ENCODE results near the gene ZDHHC12.

The ZDHHC12 gene

GRCh38 chr9:128733256-128733655 is 9.3 kb upstream of the ZDHHC12 start:
- H3K27ac ChIP-seq = peak overlapping the region in 5 of 11 experiments; percentile 12 to 44 (median 20); a peak in 6 of 22 replicates
- H3K9me3 ChIP-seq (replicated peaks in 1 of 11) = no peaks in the 10 kb centered on the region
- no peak overlapping the region for H3K4me3 ChIP-seq
- H3K36me3 ChIP-seq = peaks cover 0 to 44% (median 24%) of the 10 kb centered on the region in 11 experiments; a peak in 13 of 22 replicates
- TF ChIP-seq Cebpa-rat (IDR thresholded peaks at IDR 0.05) = no peak
- H3K27me3 ChIP-seq = no peaks in the 10 kb centered on the region
- no peaks in the 10 kb centered on the region; a peak in 1 of 22 replicates for H4K20me1 ChIP-seq
- peaks cover 11 to 33% (median 24%) of the 10 kb centered on the region in 10 experiments for H3K4me1 ChIP-seq
- H3K4me2 ChIP-seq = peak overlapping the region in 3 of 11 experiments; percentile 28 to 60 (median 44); a peak in 5 of 22 replicates
- 0 out of 22 replicates have a peak overlapping the region, but pooled peaks of 1 of the 11 experiments have one; percentile 16 for H3K9ac ChIP-seq

- Histone ChIP-seq H3K4me2 (peak overlapping the region in 3 of 11 experiments; percentile 3 to 60 (median 5); a peak in 4 of 22 replicates), H3K9ac (peak overlapping the region in 2 of 11 experiments; percentile 1 to 41; a peak in 1 of 22 replicates), H3K9me3 (replicated peaks in 1 of 11) (no peaks in the 10 kb centered on the region), H3K4me1 (peaks cover 18 to 40% (median 30%) of the 10 kb centered on the region in 10 experiments), H4K20me1 (no peaks in the 10 kb centered on the region; a peak in 1 of 22 replicates), H3K4me3 (no peak overlapping the region), H3K27me3 (no peaks in the 10 kb centered on the region), H3K27ac (0 out of 22 replicates have a peak overlapping the region, but pooled peaks of 1 of the 11 experiments have one; percentile 44), H3K36me3 (peaks cover 0 to 44% (median 24%) of the 10 kb centered on the region in 11 experiments; a peak in 13 of 22 replicates)
- no peak for TF ChIP-seq Cebpa-rat (IDR thresholded peaks at IDR 0.05)
Measured at GRCh38 chr9:128732576-128732975, 8.6 kb upstream of the ZDHHC12 start.

- no peak for TF ChIP-seq Cebpa-rat (IDR thresholded peaks at IDR 0.05)
- H3K9me3 ChIP-seq (replicated peaks in 1 of 11) = no peaks in the 10 kb centered on the region
- H3K4me3 ChIP-seq = no peak overlapping the region
- peaks cover 18 to 44% (median 37%) of the 10 kb centered on the region in 10 experiments for H3K4me1 ChIP-seq
- H3K4me2 ChIP-seq = no peak overlapping the region
- H3K9ac ChIP-seq = no peak overlapping the region
- peaks cover 0 to 35% (median 16%) of the 10 kb centered on the region in 11 experiments; a peak in 13 of 22 replicates for H3K36me3 ChIP-seq
- no peaks in the 10 kb centered on the region; a peak in 1 of 22 replicates for H4K20me1 ChIP-seq
- H3K27me3 ChIP-seq = no peaks in the 10 kb centered on the region
- H3K27ac ChIP-seq = no peak overlapping the region
Measured at GRCh38 chr9:128731691-128732090, 7.8 kb upstream of the ZDHHC12 start.

GRCh38 chr9:128731093-128731492 is 7.2 kb upstream of the ZDHHC12 start:
- H3K9ac ChIP-seq = no peak overlapping the region
- no peaks in the 10 kb centered on the region for H3K9me3 ChIP-seq (replicated peaks in 1 of 11)
- no peak overlapping the region for H3K4me3 ChIP-seq
- no peaks in the 10 kb centered on the region for H3K27me3 ChIP-seq
- peaks cover 18 to 48% (median 43%) of the 10 kb centered on the region in 10 experiments for H3K4me1 ChIP-seq
- no peak for TF ChIP-seq Cebpa-rat (IDR thresholded peaks at IDR 0.05)
- H3K4me2 ChIP-seq = no peak overlapping the region
- peaks cover 0 to 34% (median 16%) of the 10 kb centered on the region in 11 experiments; a peak in 13 of 22 replicates for H3K36me3 ChIP-seq
- H3K27ac ChIP-seq = no peak overlapping the region
- no peaks in the 10 kb centered on the region; a peak in 1 of 22 replicates for H4K20me1 ChIP-seq

GRCh38 chr9:128729766-128730517 is 6.0 kb upstream of the ZDHHC12 start:
- Histone ChIP-seq H3K36me3 (peaks cover 0 to 28% (median 12%) of the 10 kb centered on the region in 11 experiments; a peak in 12 of 22 replicates), H3K4me3 (no peak overlapping the region), H3K9me3 (replicated peaks in 1 of 11) (no peaks in the 10 kb centered on the region), H3K4me1 (peaks cover 19 to 60% (median 55%) of the 10 kb centered on the region in 10 experiments), H3K9ac (peak overlapping the region in 9 of 11 experiments; percentile 8 to 56 (median 34); a peak in 10 of 22 replicates), H3K4me2 (peak overlapping the region; percentile 7 to 75 (median 64); a peak in 18 of 22 replicates), H3K27ac (peak overlapping the region in 2 of 11 experiments; percentile 2 to 53; a peak in 1 of 22 replicates), H3K27me3 (no peaks in the 10 kb centered on the region), H4K20me1 (no peaks in the 10 kb centered on the region; a peak in 1 of 22 replicates)
- no peak for TF ChIP-seq Cebpa-rat (IDR thresholded peaks at IDR 0.05)

- no peaks in the 10 kb centered on the region for H3K9me3 ChIP-seq (replicated peaks in 1 of 11)
- H3K27ac ChIP-seq = peak overlapping the region in 8 of 11 experiments; percentile 17 to 58 (median 34); a peak in 12 of 22 replicates
- H3K4me3 ChIP-seq = no peak overlapping the region
- no peaks in the 10 kb centered on the region; a peak in 1 of 22 replicates for H4K20me1 ChIP-seq
- peaks cover 0 to 21% (median 11%) of the 10 kb centered on the region in 11 experiments; a peak in 9 of 22 replicates for H3K36me3 ChIP-seq
- peak overlapping the region; percentile 7 to 75 (median 64); a peak in 18 of 22 replicates for H3K4me2 ChIP-seq
- H3K9ac ChIP-seq = peak overlapping the region in 9 of 11 experiments; percentile 0 to 56 (median 34); a peak in 12 of 22 replicates
- no peaks in the 10 kb centered on the region for H3K27me3 ChIP-seq
- no peak for TF ChIP-seq Cebpa-rat (IDR thresholded peaks at IDR 0.05)
- H3K4me1 ChIP-seq = peaks cover 24 to 66% (median 61%) of the 10 kb centered on the region in 10 experiments
Measured at GRCh38 chr9:128729302-128729701, 5.4 kb upstream of the ZDHHC12 start.

- Histone ChIP-seq H3K9ac (peak overlapping the region in 4 of 11 experiments; percentile 10 to 35 (median 20); a peak in 2 of 22 replicates), H3K4me2 (peak overlapping the region in 9 of 11 experiments; percentile 11 to 75 (median 64); a peak in 17 of 22 replicates), H3K27me3 (no peaks in the 10 kb centered on the region), H3K27ac (peak overlapping the region in 4 of 11 experiments; percentile 8 to 57 (median 42); a peak in 5 of 22 replicates), H4K20me1 (no peaks in the 10 kb centered on the region; a peak in 1 of 22 replicates), H3K4me3 (no peak overlapping the region), H3K4me1 (peaks cover 27 to 70% (median 65%) of the 10 kb centered on the region in 10 experiments), H3K9me3 (replicated peaks in 1 of 11) (no peaks in the 10 kb centered on the region), H3K36me3 (peaks cover 0 to 19% (median 11%) of the 10 kb centered on the region in 11 experiments; a peak in 8 of 22 replicates)
- no peak for TF ChIP-seq Cebpa-rat (IDR thresholded peaks at IDR 0.05)
Measured at GRCh38 chr9:128728298-128728697, 4.4 kb upstream of the ZDHHC12 start.

- Histone ChIP-seq H3K9me3 (replicated peaks in 1 of 11) (no peaks in the 10 kb centered on the region), H3K9ac (peak overlapping the region in 2 of 11 experiments; percentile 31 to 50; a peak in 2 of 22 replicates), H4K20me1 (no peaks in the 10 kb centered on the region; a peak in 1 of 22 replicates), H3K4me2 (peak overlapping the region in 9 of 11 experiments; percentile 21 to 75 (median 64); a peak in 18 of 22 replicates), H3K4me3 (no peak overlapping the region), H3K4me1 (peaks cover 30 to 74% (median 68%) of the 10 kb centered on the region in 10 experiments), H3K27ac (peak overlapping the region in 5 of 11 experiments; percentile 4 to 53 (median 30); a peak in 7 of 22 replicates), H3K36me3 (peaks cover 0 to 17% (median 9%) of the 10 kb centered on the region in 11 experiments; a peak in 8 of 22 replicates), H3K27me3 (no peaks in the 10 kb centered on the region)
- TF ChIP-seq Cebpa-rat (IDR thresholded peaks at IDR 0.05) = no peak
Measured at GRCh38 chr9:128727640-128728248, 3.8 kb upstream of the ZDHHC12 start.

All from BLaER1 treated with 17β-estradiol and CSF1 and Interleukin-3, amounts not matched to agents 10 nM and 100 nM (cell line).